ENCODE results near the gene TGFBR2.

The TGFBR2 gene

DNA sequence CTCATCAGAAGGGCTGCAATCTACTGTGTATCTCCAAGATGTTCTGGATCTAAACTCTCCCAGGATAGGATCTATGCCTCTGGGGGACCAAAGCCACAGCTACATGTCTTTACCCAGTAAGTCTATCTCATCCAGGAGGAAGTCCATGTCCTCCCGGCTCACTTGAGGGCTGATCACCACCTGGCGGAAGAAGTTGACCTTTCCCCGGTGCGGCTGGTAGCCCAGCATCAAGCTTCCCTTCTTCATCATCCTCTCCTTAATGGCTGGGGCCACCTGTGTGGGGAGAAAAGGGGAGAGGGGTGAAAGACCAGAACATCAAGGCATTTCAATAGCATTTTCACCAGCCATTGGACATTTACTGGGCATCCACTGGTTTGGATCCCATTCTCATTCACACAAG is 121.7 kb downstream of the TGFBR2 start:
- TF ChIP-seq CTCF (conservative IDR thresholded peaks at IDR 0.05; ENCODE audit: low read depth, low read length): no peak
- H4K20me1 ChIP-seq (ENCODE audit: insufficient read depth): no peaks in the 10 kb centered on the region
- H3K4me2 ChIP-seq: no peak overlapping the region
- no peaks in the 10 kb centered on the region for H3K4me1 ChIP-seq (ENCODE audit: low read depth, poor library complexity, severe bottlenecking)
- no peak overlapping the region for H3K4me3 ChIP-seq (IDR thresholded peaks at IDR 0.05; ENCODE audit: insufficient read depth, low read depth, low read length)
- no peaks in the 10 kb centered on the region for H3K36me3 ChIP-seq (ENCODE audit: insufficient read depth)
- H3K27me3 ChIP-seq (ENCODE audit: insufficient read depth, low read depth): no peaks in the 10 kb centered on the region
- no peak overlapping the region for H2AFZ ChIP-seq (ENCODE audit: low read depth)
- no peak overlapping the region for H3K27ac ChIP-seq
- no peaks in the 10 kb centered on the region for H3K79me2 ChIP-seq (ENCODE audit: insufficient read depth, low read depth)
- no peak overlapping the region for H3K9ac ChIP-seq

DNA sequence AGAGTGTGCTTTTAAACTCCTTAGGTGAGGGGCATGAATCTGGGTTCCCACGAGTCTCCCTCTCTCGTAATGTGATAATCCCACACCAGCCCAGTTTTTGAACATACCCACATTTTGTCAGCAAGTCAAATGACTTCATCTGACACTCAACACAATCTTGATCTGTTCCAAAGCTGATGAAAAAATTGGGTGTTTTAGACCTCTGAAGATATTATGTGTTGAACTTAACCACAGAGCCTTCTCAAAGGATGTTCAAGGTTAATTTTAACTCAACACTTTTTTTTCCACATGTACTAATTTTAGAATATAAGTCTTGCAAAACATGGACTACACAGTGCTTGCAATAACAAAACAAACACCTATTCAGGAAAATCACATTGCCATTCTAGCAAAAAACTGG is 123.1 kb downstream of the TGFBR2 start:
- H3K79me2 ChIP-seq (ENCODE audit: insufficient read depth, low read depth): no peaks in the 10 kb centered on the region
- no peak overlapping the region for H3K4me3 ChIP-seq (IDR thresholded peaks at IDR 0.05; ENCODE audit: insufficient read depth, low read depth, low read length)
- no peak overlapping the region for H3K9ac ChIP-seq
- no peaks in the 10 kb centered on the region for H3K27me3 ChIP-seq (ENCODE audit: insufficient read depth, low read depth)
- no peak overlapping the region for H3K27ac ChIP-seq
- no peak for TF ChIP-seq CTCF (conservative IDR thresholded peaks at IDR 0.05; ENCODE audit: low read depth, low read length)
- H2AFZ ChIP-seq (ENCODE audit: low read depth): no peak overlapping the region
- no peaks in the 10 kb centered on the region for H4K20me1 ChIP-seq (ENCODE audit: insufficient read depth)
- no peaks in the 10 kb centered on the region for H3K36me3 ChIP-seq (ENCODE audit: insufficient read depth)
- no peak overlapping the region for H3K4me2 ChIP-seq
- no peaks in the 10 kb centered on the region for H3K4me1 ChIP-seq (ENCODE audit: low read depth, poor library complexity, severe bottlenecking)

GRCh38 chr3:30729936-30730335 is 123.5 kb downstream of the TGFBR2 start:
- H3K27me3 ChIP-seq (ENCODE audit: insufficient read depth, low read depth): no peaks in the 10 kb centered on the region
- H3K79me2 ChIP-seq (ENCODE audit: insufficient read depth, low read depth): no peaks in the 10 kb centered on the region
- no peak overlapping the region for H3K4me3 ChIP-seq (IDR thresholded peaks at IDR 0.05; ENCODE audit: insufficient read depth, low read depth, low read length)
- no peaks in the 10 kb centered on the region for H3K4me1 ChIP-seq (ENCODE audit: low read depth, poor library complexity, severe bottlenecking)
- no peak overlapping the region for H3K9ac ChIP-seq
- no peak overlapping the region for H3K27ac ChIP-seq
- H3K36me3 ChIP-seq (ENCODE audit: insufficient read depth): no peaks in the 10 kb centered on the region
- no peaks in the 10 kb centered on the region for H4K20me1 ChIP-seq (ENCODE audit: insufficient read depth)
- H3K4me2 ChIP-seq: no peak overlapping the region
- TF ChIP-seq CTCF (conservative IDR thresholded peaks at IDR 0.05; ENCODE audit: low read depth, low read length): no peak
- no peak overlapping the region for H2AFZ ChIP-seq (ENCODE audit: low read depth)

DNA sequence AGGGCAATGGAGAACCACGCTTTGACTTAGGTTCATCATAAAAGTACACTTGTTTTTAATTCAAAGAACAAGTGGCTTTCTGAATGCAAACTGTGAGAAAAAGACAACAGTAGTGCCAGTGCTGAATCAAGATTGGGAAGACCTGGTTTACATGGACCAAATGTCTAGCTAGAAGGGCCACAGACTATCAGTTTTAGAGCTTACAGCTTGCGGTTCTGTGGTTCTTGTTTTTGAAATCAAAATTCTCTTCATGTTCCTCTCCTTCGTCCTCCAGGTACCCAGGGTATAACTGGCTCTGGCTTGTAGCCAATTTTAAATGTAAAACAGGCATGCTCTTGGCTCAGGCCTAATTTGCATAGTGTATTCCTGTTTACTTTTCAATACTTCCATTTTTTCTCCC is 124.6 kb downstream of the TGFBR2 start:
- TF ChIP-seq CTCF (conservative IDR thresholded peaks at IDR 0.05; ENCODE audit: low read depth, low read length): no peak
- no peaks in the 10 kb centered on the region for H3K79me2 ChIP-seq (ENCODE audit: insufficient read depth, low read depth)
- H3K4me2 ChIP-seq: no peak overlapping the region
- H3K27ac ChIP-seq: no peak overlapping the region
- no peaks in the 10 kb centered on the region for H3K36me3 ChIP-seq (ENCODE audit: insufficient read depth)
- no peak overlapping the region for H3K9ac ChIP-seq
- H3K27me3 ChIP-seq (ENCODE audit: insufficient read depth, low read depth): no peaks in the 10 kb centered on the region
- H3K4me1 ChIP-seq (ENCODE audit: low read depth, poor library complexity, severe bottlenecking): no peaks in the 10 kb centered on the region
- H3K4me3 ChIP-seq (IDR thresholded peaks at IDR 0.05; ENCODE audit: insufficient read depth, low read depth, low read length): no peak overlapping the region
- no peaks in the 10 kb centered on the region for H4K20me1 ChIP-seq (ENCODE audit: insufficient read depth)
- no peak overlapping the region for H2AFZ ChIP-seq (ENCODE audit: low read depth)

GRCh38 chr3:30733209-30733608 is 126.8 kb downstream of the TGFBR2 start:
- Histone ChIP-seq H3K4me2 (no peak overlapping the region), H2AFZ (ENCODE audit: low read depth) (no peak overlapping the region)
- no peak for TF ChIP-seq CTCF (conservative IDR thresholded peaks at IDR 0.05; ENCODE audit: low read depth, low read length)

More at GRCh38 chr3:30733209-30733608, 126.8 kb downstream of the TGFBR2 start:
- H3K4me1 ChIP-seq (ENCODE audit: low read depth, poor library complexity, severe bottlenecking): no peaks in the 10 kb centered on the region
- H3K36me3 ChIP-seq (ENCODE audit: insufficient read depth): no peaks in the 10 kb centered on the region
- H3K79me2 ChIP-seq (ENCODE audit: insufficient read depth, low read depth): no peaks in the 10 kb centered on the region
- no peaks in the 10 kb centered on the region for H3K27me3 ChIP-seq (ENCODE audit: insufficient read depth, low read depth)
- H3K4me3 ChIP-seq (IDR thresholded peaks at IDR 0.05; ENCODE audit: insufficient read depth, low read depth, low read length): no peak overlapping the region
- H4K20me1 ChIP-seq (ENCODE audit: insufficient read depth): no peaks in the 10 kb centered on the region
- no peak overlapping the region for H3K27ac ChIP-seq
- no peak overlapping the region for H3K9ac ChIP-seq
